Measurements from ENCODE around the gene UROC1.

GRCh38 chr3:126460381-126460780 lies 57.2 kb downstream of the UROC1 start:
- TF ChIP-seq POLR2A (IDR thresholded peaks at IDR 0.05; ENCODE audit: low read length) (no peak), GATA1 (IDR thresholded peaks at IDR 0.05; ENCODE audit: low read depth, low read length) (no peak)
